NK-92 treated with Interleukin-12 subunit alpha and Interleukin-12 subunit beta, amount 100 ng/mL, for 24 hours (cell line): ENCODE data around the gene THBS3.
"Not testable (repeated sequence)": the region's sequence is repeated elsewhere in the genome, so short reads cannot be mapped to it uniquely, and the experiment has no call there.

Experiments
- DNase-seq: peaks from one replicate; lab custom pipeline; 2025; lab: John Stamatoyannopoulos, UW

Gene THBS3

GRCh38 chr1:155206891-155207805, 549 bp downstream of the THBS3 start:
- DNase-seq: peak; percentile 65

- no peak for DNase-seq
Measured at GRCh38 chr1:155205969-155206593, 1.6 kb downstream of the THBS3 start.

- DNase-seq: no peak
Measured at GRCh38 chr1:155205035-155205434, 2.7 kb downstream of the THBS3 start.

GRCh38 chr1:155202731-155203515, 4.8 kb downstream of the THBS3 start:
- DNase-seq: no peak

- DNase-seq: no peak
Measured at GRCh38 chr1:155202198-155202597, 5.5 kb downstream of the THBS3 start.

GRCh38 chr1:155200920-155201319, 6.8 kb downstream of the THBS3 start:
- no peak for DNase-seq

GRCh38 chr1:155199792-155200191, 7.9 kb downstream of the THBS3 start:
- no peak for DNase-seq

- no peak for DNase-seq
Measured at GRCh38 chr1:155198547-155198906, 9.2 kb downstream of the THBS3 start.

- no peak for DNase-seq
Measured at GRCh38 chr1:155197901-155198546, 9.7 kb downstream of the THBS3 start.

GRCh38 chr1:155196893-155197638, 10.6 kb downstream of the THBS3 start:
- no peak for DNase-seq

GRCh38 chr1:155196103-155196892, 11.4 kb downstream of the THBS3 start:
- no peak for DNase-seq

- DNase-seq: no peak
Measured at GRCh38 chr1:155195201-155196102, 12.2 kb downstream of the THBS3 start.

- not testable (repeated sequence) for DNase-seq
Measured at GRCh38 chr1:155193991-155194240, 13.8 kb downstream of the THBS3 start.

GRCh38 chr1:155193275-155193990, 14.3 kb downstream of the THBS3 start:
- peak; percentile 21 for DNase-seq

GRCh38 chr1:155192346-155193274, 15.1 kb downstream of the THBS3 start:
- no peak for DNase-seq

GRCh38 chr1:155191904-155192303, 15.8 kb downstream of the THBS3 start:
- DNase-seq: no peak

- not testable (repeated sequence) for DNase-seq
Measured at GRCh38 chr1:155189926-155190325, 17.8 kb downstream of the THBS3 start.

- no peak for DNase-seq
Measured at GRCh38 chr1:155188268-155188667, 19.4 kb downstream of the THBS3 start.
